ENCODE data around the gene SNAP29.
"Not testable (repeated sequence)": the region's sequence is repeated elsewhere in the genome, so short reads cannot be mapped to it uniquely, and the experiment has no call there.

The SNAP29 gene

GRCh38 chr22:20823264-20823663 lies 35.5 kb upstream of the SNAP29 start:
- no peak overlapping the region for H3K4me3 ChIP-seq (replicated peaks; ENCODE audit: low read depth, low read length)
- TF ChIP-seq CTCF (IDR thresholded peaks at IDR 0.05; ENCODE audit: low read depth, low read length, missing control alignments) = no peak
- no peak for DNase-seq (ENCODE audit: extremely low read depth, low read depth)

- H3K4me3 ChIP-seq (replicated peaks; ENCODE audit: low read depth, low read length); DNase-seq (ENCODE audit: extremely low read depth, low read depth): not testable (repeated sequence)
These were observed 33.6 kb upstream of the SNAP29 start for GRCh38 chr22:20825216-20825615.

- no peak for DNase-seq (ENCODE audit: extremely low read depth, low read depth)
- TF ChIP-seq CTCF (IDR thresholded peaks at IDR 0.05; ENCODE audit: low read depth, low read length, missing control alignments) = no peak
- H3K4me3 ChIP-seq (replicated peaks; ENCODE audit: low read depth, low read length) = no peak overlapping the region
These were observed 33.2 kb upstream of the SNAP29 start for GRCh38 chr22:20825624-20826023.

GRCh38 chr22:20826373-20827152 lies 32.2 kb upstream of the SNAP29 start:
- DNase-seq (ENCODE audit: extremely low read depth, low read depth); H3K4me3 ChIP-seq (replicated peaks; ENCODE audit: low read depth, low read length): not testable (repeated sequence)

- DNase-seq (ENCODE audit: extremely low read depth, low read depth) = no peak
- no peak for TF ChIP-seq CTCF (IDR thresholded peaks at IDR 0.05; ENCODE audit: low read depth, low read length, missing control alignments)
- H3K4me3 ChIP-seq (replicated peaks; ENCODE audit: low read depth, low read length) = no peak overlapping the region
These were observed 29.2 kb upstream of the SNAP29 start for GRCh38 chr22:20829491-20830134.

- no peak for TF ChIP-seq CTCF (IDR thresholded peaks at IDR 0.05; ENCODE audit: low read depth, low read length, missing control alignments)
- H3K4me3 ChIP-seq (replicated peaks; ENCODE audit: low read depth, low read length) = no peak overlapping the region
- DNase-seq (ENCODE audit: extremely low read depth, low read depth) = no peak
These were observed 25.6 kb upstream of the SNAP29 start for GRCh38 chr22:20833225-20833665.

GRCh38 chr22:20834206-20834605 lies 24.6 kb upstream of the SNAP29 start:
- H3K4me3 ChIP-seq (replicated peaks; ENCODE audit: low read depth, low read length) = no peak overlapping the region
- DNase-seq (ENCODE audit: extremely low read depth, low read depth) = no peak
- TF ChIP-seq CTCF (IDR thresholded peaks at IDR 0.05; ENCODE audit: low read depth, low read length, missing control alignments) = no peak

Data from HFF-Myc (cell line).